NCI-H1930 (cell line): ENCODE measurements around the gene FFAR2.
"Not testable (repeated sequence)": the region's sequence is repeated elsewhere in the genome, so short reads cannot be mapped to it uniquely, and the experiment has no call there.

Source experiments
- DNase-seq, 2 experiments: peaks; one replicate each; lab custom pipeline; 2025; lab: John Stamatoyannopoulos, UW

The FFAR2 gene

DNA sequence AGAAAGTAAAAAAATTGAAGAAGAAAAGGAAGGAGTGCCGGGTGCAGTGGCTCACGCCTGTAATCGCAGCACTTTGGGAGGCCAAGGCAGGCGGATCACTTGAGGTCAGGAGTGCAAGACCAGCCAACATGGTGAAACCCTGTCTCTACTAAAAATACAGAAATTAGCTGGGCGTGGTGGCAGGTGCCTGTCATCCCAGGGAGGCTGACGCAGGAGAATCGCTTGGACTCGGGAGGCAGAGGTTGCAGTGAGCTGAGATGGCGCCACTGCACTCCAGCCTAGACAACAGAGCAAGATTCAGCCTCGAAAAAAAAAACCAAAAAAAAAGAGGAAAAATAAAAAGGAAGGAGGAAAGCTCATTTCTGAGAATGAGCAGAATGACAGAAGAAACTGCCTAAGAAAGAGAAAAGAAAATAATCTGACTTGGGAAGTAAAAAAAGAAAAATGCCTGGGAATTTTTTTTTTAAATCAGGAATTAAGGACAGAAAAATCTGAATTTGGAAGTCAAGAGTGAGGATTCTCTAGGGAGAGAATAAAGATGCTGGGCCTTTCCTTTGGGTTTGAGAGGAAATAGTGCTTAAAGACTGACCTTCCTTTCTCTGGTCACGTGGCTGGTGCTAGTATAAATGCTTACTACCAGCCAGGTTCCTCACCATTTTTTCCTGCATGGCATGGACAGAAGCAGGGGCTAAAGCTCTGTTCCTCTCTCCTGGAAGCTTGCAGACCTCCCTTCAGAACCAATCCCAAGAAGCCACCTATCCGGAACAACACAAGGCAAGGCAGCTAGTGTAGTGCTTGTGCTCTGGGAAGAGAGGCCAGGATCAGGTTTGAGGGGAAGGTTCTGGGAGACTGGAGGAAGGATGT lies at the start of gene FFAR2:
TSS of gene FFAR2 (plus strand) at position 652 of the 864 bp plus-strand sequence. CDS start 1,458 bp downstream, outside the sequence.
- DNase-seq, result no peak

DNA sequence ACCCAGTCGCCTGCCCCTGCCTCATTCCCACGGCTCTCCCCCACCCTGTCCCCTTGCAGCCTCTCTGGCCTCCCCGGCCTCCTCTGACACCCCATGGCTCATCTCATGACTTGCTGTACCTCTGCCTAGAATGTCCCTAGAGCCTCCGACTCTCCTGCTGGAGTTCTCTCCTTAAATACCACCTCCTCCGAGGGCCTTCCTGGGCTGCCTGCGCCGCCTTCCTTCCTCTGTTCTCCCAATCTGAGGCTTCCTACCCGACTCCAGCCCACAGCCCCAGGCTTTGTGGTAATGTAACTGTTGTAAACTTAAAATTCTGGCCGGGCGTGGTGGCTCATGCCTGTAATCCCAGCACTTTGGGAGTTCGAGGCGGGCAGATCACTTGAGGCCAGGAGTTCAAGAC lies 49.5 kb upstream of the FFAR2 start:
- no peak for DNase-seq

DNA sequence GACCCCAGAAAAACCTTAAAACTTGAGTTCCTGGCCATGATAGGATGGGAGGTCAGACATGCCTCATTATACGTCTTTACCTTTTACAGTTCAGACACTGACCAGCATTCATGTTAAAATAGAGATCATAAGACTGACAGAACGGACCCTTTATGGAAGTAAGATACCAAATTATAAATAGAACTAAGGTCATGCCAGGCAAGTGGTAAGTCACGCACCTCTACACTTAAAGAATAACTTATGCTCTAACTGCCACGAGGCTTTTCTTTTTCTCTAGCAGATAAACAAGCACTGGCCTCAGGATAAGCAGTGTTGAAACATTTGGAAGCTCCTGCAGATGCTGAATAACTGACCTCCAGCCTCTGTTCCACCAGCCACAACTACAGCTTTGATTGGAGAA lies 48.8 kb upstream of the FFAR2 start:
- DNase-seq, result no peak

DNA sequence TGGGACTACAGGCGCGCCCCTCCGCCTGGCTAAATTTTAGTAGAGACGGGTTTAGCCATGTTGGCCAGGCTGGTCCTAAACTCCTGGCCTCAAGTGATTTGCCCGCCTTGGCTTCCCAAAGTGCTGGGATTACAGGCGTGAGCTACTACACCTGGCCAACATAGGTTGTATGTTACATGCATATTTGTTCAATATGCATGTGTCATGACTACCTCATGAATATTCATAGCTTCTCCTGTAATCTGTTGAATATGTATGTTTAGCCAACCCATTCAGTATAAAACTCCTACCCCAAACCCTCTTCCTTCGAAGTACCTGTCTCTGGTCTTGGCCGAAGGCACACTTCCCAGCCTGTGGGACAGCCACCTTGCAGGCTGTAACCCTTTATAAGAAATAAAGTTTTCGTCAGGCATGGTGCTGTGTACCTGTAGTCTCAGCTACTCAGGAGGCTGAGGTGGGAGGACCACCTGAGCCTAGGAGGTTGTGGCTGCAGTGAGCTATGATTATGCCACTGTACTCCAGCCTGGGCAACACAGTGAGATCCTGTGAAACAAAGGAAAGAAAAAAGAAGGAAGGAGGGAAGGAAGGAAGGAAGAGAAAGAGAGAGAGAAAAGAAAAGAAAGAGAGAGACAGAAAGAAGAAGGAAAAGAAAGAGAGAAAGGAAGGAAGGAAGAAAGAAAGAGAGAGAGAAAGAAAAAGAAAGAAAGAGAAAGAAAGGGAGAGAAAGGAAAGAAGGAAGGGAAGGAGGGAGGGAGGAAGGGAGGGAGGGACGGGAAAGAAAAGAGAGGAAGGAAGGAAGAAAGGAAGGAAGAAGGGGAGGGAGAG lies 47.9 kb upstream of the FFAR2 start:
- no peak for DNase-seq

DNA sequence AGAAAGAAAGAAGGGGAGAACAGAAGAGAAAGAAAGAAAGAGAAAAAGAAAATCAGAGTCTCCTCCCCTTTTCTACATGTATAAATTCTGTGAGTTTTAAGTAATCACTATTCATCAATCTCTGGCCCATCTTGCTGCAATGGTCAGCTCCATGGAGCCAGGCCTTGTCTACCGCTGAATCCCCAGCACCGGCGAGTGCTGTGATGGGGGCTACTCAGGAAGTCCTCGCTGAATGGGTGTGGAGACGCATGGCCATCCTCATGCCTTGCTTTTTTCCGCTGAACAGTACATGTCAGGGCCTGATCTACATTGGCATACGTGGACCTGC lies 47.3 kb upstream of the FFAR2 start:
- DNase-seq, result no peak

DNA sequence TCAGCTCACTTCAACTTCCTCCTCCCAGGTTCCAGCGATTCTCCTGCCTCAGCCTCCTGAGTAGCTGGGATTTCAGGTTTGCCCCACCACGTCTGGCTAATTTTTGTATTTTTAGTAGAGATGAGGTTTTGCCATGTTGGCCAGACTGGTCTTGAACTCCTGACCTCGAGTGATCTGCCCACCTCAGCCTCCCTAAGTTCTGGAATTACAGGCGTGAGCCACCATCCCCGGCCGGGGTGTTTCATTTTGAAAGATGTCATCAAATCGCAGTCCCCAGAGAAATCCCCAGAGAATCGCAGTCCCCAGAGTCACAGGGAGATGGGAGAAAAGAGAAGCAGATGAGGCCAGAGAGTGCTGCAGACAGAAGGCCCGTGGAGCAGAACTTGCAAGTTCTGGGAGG lies 46.6 kb upstream of the FFAR2 start:
- DNase-seq, result not testable (repeated sequence)

DNA sequence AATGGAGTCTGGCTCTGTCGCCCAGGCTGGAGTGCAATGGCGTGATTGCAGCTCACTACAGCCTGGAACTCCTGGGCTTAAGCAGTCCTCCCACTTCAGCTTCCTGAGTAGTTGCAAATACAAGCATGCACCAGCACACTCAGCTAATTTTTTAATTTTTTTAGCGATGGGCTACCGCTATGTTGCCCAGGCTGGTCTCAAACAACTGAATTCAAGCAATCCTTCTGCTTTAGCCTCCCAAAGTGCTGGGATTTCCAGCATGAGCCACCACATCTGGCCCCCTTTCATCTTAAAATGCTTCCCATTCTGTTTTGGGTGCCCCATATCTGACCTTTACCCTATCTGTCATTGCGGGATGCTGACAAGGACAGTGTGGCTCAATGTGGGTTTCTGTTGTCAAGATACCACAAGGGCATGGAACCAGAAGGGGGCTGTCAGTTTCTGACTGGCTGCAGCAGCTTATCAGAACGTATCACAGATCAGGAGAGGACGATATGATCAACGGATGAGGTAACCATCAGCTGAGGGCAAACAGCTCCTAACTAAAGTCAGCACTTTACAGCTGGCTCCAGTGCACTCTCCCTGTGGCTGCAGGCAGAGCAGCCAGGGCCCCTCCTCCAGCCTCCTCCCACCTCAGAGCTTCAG lies 44.8 kb upstream of the FFAR2 start:
- DNase-seq, result no peak

DNA sequence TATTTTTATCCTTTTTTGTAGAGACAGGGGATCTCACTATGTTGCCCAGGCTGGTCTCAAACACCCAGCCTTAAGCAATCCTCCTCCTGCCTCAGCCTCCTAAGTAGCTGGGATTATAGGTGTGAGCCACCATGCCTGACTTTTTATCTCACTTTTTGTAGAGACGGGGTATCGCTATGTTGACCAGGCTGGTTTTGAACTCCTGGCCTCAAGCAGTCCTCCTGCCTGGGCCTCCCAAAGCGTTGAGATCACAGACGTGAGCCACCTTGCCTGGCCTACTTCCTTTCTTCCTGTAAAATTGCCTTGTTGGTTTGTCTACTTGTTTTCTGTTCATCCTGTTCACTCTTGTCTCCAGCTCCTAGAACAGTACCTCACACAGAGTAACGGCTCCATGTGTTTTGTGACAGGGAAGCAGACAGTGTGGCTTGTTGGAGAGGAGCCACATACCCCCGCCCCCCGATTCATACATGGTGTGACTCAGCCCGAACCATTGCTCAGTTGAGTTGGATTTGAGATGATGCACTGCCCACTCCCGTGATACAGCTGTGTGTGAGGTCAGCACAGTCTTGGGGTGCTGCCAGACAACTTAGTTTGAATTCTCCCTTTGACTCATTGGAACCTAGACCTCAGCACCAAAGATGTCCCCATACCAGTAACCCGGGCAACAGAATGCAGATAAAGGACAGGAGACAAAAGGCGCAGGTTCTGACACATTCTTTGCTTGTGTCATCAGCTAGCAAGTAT lies 43.0 kb upstream of the FFAR2 start:
- DNase-seq, result no peak

DNA sequence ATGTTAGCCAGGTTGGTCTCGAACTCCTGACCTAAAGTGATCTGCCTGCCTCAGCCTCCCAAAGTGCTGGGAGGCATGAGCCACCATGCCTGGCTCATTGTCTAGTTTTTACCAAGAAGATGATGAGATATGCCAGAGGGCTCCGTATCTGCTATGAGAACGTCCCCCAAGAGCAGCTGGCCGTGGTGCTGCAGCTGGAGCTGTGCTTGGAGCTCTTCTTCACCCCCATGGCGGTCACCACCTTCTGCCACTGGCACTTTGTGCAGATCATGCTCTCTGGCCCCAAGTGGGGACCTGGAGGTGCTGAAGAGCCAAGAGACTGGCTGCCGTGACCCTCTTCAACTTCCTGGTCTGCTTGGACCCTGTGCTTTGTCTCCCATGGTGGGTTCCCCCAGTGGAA lies 40.4 kb upstream of the FFAR2 start:
- DNase-seq, result no peak

DNA sequence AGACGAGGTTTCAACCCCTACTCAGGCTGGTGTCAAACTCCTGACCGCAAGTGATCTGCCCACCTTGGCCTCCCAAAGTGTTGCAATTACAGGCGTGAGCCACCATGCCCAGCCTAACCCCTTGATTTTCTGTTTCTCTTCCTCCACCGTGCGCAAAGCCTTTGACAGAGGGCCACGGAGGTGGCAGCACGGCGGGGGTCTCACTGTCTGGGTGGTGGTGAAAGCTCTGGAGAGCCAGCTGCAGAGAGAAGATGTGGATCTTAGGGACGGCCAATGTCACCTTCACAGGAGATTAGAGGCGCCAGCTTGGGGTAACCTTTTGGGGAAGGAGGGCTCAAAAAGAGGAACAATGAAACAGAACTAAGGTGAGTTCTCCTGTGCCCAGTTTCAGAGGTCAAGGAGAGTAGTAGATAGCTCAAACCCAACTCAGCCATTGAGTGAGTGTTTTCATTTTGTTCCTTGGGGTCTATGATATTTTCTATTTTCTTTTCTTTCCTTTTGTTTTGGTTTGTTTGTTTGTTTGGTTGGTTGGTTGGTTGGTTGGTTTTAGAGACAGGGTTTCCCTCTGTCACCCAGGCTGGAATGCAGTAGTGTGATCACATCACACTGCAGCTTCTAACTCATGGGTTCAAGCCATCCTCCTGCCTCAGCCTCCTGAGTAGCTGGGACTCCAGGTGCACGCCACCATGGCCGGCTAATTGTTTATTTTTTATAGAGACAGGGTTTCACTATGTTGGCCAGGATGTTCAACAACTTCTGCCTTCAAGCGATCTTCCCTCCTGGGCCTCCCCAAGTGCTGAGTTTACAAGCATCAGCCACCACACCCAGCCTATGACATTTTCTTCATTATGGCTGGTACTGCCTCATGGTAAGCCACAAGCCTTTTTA lies 39.5 kb upstream of the FFAR2 start:
- DNase-seq, result no peak

DNA sequence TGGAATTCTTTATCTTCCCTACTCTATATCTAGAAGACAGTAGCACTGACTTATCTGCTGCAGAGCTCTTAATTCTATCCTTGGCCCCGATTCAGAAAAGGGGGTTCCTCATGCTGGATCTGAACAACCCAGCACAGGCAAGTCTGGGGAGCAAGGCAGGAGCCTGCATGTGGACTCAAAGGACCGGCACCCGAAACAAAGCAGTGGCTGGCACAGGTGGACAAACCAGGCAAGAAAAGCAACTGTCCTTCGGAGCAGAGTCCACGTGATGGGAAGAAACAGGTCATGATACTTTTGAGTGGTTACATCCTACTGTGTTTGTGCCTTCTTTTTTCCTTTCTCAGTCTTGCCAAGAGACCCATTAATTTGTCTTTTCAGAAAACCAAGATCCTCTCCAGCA lies 38.9 kb upstream of the FFAR2 start:
- no peak for DNase-seq

DNA sequence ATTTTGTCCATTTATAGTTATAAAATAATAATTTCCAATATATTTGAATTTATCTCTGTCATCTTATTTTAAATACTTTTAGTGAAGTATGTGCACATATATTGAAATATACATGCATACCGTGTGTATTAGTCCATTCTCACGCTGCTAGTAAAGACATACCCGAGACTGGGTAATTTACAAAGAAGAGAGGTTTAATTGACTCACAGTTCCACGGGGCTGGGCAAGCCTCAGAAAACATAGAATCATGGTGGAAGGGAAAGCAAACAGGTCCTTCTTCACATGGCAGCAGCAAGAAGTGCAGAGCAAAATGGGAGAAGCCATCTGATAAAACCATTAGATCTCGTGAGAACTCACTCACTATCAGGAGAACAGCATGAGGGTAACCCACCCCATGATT lies 37.6 kb upstream of the FFAR2 start:
- DNase-seq, result no peak

DNA sequence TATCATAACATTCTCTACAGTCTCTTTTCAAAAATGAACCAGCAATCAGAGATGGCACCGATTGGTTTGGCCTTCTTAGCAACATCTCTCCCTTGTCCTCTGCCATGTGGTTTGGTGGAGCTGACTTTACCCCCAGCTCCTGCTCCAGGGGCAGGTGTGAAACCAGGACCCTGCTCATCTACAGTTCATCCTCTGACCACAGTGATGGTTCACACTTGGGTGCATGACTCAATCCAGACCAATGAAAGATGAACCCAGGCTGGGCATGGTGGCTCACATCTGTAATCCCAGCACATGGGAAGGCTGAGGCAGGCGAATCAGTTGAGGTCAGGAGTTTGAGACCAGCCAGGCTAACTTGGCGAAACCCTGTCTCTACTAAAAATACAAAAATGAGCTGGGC lies 33.6 kb upstream of the FFAR2 start:
- DNase-seq, result no peak

DNA sequence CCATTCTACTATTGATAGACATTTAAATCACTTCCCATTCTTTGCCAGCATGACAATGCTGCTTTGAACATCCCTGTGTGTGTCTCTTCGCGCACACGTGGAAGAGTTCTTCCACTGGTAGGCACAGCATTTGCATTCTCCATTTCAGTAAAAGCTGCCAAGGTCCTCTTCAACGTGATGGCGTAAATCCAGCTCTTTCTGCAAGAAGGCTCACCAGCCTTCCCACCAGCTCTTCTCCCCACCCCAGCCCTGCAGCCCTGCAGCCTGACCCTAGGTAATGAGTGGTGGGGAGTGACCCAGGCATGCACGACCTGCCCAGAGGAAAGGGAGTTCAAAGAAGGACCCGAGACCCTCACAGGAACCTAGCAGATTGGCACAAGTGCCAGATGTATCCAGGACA lies 31.7 kb upstream of the FFAR2 start:
- DNase-seq, result no peak

DNA sequence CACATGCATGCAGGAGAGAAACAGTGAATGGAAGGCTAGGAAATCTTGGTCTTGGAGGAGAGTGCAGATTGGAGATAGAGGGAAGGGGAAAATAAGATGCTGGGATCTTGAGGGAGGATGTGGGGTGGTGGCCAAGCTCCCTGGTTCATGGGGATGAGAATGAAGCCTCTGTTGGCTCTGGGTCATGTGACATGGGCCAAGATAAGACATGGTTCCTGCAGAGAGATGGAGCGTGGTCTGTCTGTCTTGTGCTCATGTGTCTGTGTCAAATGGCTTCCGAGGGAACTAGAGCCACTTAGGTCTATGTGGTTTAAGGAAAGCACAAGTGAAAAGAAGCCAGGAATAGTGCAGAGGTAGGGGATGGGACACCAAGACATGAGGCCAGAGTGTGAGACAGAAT lies 30.8 kb upstream of the FFAR2 start:
- DNase-seq, result no peak

DNA sequence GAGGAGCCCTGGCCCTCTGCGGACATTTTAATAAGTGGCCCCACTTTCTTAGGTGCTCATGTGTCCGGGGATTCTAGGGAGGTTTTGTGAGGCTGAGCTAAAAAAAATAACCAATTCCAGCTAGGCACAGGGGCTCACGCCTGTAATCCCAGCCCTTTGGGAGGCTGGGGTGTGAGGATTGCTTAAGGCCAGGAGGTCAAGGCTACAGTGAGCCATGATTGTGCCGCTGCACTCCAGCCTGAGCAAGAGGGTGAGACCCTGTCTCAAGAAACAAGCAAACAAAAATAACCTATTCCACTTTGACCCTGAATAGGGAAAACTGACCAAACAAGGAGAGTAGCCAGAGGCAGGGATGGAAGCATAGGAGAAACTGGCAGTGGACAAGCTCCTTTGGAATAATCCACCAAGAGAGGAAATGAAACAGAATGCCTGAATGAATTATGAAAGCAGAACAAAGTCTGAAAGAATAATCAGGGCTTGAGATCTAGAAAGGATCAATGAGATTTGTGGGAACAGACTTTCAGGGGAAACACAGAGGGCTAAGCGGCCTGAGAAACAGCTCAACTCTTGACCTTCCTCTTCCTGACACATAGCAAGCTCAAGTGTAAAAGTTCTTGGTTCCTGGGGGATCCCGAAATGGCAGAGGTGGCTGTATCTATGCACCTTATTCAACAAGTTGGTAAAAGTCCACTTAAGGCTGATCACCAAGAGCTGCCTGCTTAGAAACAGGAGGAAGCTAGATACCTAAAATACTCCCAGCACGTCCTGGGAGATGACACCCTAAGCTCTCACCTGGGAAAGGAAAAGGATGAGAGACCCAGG lies 30.1 kb upstream of the FFAR2 start:
- no peak for DNase-seq

DNA sequence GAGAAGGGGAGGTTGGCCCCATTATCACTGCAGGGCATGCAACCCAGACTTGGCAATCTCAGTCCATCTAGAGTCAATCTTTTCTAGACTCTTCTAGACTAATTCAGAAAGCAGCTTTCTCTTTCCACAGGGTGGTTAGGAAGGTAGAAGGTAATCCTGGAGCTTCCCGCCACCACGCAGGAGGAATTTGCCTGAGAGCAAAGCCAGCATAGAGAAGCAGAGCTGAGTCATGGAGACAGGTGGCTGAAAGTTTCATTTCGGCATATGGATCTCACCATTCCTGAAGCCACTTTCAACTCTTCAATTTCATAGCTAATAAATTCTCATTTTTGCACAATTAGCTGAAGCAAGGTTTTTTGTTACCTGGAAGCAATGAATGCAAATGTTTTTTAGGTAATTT lies 29.0 kb upstream of the FFAR2 start:
- no peak for DNase-seq

DNA sequence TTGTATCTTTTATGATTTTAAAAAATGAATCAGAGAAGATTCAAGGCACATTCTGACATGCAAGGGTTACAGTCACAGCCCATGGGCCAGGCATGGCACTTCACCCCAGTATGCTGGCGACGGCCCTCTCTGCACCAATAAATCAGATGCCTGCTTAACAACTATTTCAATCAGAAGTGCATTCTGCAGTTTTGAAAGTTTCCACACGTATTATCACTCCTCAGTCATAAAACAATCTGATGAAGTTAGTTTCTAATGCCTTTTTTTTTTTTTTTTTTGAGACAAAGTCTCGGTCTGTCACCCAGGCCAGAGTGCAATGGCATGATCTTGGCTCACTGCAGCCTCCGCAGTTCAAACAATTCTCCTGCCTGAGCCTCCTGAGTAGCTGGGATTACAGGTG lies 28.3 kb upstream of the FFAR2 start:
- DNase-seq, result no peak

DNA sequence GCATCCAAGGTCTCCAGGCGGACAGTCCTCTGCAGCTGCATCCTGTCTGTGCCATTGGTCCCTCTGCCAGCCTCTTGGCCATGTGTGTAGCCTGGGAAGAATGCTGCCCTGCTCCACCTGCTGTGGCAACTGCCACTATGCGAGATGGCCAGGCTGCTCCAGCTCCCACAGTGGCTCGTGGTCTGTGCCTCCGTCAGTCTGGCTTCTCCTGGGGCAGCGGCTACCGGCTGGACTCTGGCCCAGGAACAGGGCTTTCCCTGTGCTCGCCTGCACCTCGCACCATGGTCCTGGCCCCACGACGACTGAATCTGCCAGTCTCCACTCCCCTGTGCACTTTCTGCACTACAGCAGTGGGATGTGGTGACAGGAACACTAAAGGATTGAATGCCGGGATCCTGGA lies 26.7 kb upstream of the FFAR2 start:
- no peak for DNase-seq

DNA sequence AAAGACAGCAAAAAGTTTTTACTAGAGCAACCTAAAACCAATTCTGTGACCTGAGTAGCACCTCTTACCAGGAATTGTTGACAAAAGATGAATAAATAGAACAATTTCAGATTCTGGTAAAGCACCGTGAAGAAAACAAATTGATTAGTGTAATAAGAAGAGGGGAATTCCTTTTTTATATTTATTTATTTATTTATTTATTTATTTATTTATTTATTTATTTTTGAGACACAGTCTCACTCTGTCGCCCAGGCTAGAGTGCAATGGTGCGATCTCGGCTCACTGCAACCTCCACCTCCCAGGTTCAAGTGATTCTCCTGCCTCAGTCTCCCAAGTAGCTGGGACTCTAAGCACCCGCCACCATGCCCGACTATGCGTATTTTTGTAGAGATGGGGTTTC lies 24.7 kb upstream of the FFAR2 start:
- DNase-seq, result not testable (repeated sequence)
